ENCODE results near the gene PCNP. TPM values are rescaled to one million over a fixed set of nuclear protein-coding genes. Genes with fewer than 3 reads are reported as not detected.
"Not testable (repeated sequence)": the region's sequence is repeated elsewhere in the genome, so short reads cannot be mapped to it uniquely, and the experiment has no call there.

PCNP gene
- total RNA-seq, 2 donors from 2014 or later, result 48.5 to 76.3 TPM

- no peaks in the 10 kb centered on the region for H3K36me3 ChIP-seq (replicated peaks in 1 of 2; ENCODE audit: insufficient read depth in 1 of 2, low read depth in 2 of 2)
- no peak for ATAC-seq
- H3K4me1 ChIP-seq, result no peaks in the 10 kb centered on the region
- H3K9me3 ChIP-seq, result no peaks in the 10 kb centered on the region
- DNase-seq, result no peak
- 75 to 88% methylated on average over 1 of the region's 1 CpG for WGBS, 2 donors
- H3K4me3 ChIP-seq, result no peak overlapping the region
- TF ChIP-seq POLR2A (IDR thresholded peaks at IDR 0.05), result no peak
- TF ChIP-seq, protein P1, sequence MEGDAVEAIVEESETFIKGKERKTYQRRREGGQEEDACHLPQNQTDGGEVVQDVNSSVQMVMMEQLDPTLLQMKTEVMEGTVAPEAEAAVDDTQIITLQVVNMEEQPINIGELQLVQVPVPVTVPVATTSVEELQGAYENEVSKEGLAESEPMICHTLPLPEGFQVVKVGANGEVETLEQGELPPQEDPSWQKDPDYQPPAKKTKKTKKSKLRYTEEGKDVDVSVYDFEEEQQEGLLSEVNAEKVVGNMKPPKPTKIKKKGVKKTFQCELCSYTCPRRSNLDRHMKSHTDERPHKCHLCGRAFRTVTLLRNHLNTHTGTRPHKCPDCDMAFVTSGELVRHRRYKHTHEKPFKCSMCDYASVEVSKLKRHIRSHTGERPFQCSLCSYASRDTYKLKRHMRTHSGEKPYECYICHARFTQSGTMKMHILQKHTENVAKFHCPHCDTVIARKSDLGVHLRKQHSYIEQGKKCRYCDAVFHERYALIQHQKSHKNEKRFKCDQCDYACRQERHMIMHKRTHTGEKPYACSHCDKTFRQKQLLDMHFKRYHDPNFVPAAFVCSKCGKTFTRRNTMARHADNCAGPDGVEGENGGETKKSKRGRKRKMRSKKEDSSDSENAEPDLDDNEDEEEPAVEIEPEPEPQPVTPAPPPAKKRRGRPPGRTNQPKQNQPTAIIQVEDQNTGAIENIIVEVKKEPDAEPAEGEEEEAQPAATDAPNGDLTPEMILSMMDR (IDR thresholded peaks at IDR 0.05), result no peak
- H3K27me3 ChIP-seq, result no peaks in the 10 kb centered on the region
- no peak overlapping the region for H3K27ac ChIP-seq
- intact Hi-C loops (cut with DNase I), result no loop called here
These were observed 57.3 kb downstream of the PCNP start for GRCh38 chr3:101631098-101631796.

GRCh38 chr3:101631959-101632358 lies 58.0 kb downstream of the PCNP start:
- H3K4me3 ChIP-seq; H3K36me3 ChIP-seq (replicated peaks in 1 of 2; ENCODE audit: insufficient read depth in 1 of 2, low read depth in 2 of 2); H3K27ac ChIP-seq; H3K9me3 ChIP-seq; H3K4me1 ChIP-seq; DNase-seq; H3K27me3 ChIP-seq; ATAC-seq; intact Hi-C loops (cut with DNase I): not testable (repeated sequence)
- WGBS, 2 donors, result 63 to 68% methylated on average over 8 of the region's 8 CpGs

- ATAC-seq (no peak), DNase-seq (no peak)
- 51 to 53% methylated on average over 10 to 11 of the region's 11 CpGs for WGBS, 2 donors
- Histone ChIP-seq H3K36me3 (replicated peaks in 1 of 2; ENCODE audit: insufficient read depth in 1 of 2, low read depth in 2 of 2) (no peaks in the 10 kb centered on the region), H3K4me1 (no peaks in the 10 kb centered on the region), H3K4me3 (no peak overlapping the region), H3K27ac (no peak overlapping the region), H3K27me3 (no peaks in the 10 kb centered on the region), H3K9me3 (no peaks in the 10 kb centered on the region)
- no peak for TF ChIP-seq POLR2A (IDR thresholded peaks at IDR 0.05)
- TF ChIP-seq, protein P1 (IDR thresholded peaks at IDR 0.05), result no peak
- intact Hi-C loops (cut with DNase I), result no loop called here
These were observed 58.6 kb downstream of the PCNP start for GRCh38 chr3:101632586-101632985.

DNA sequence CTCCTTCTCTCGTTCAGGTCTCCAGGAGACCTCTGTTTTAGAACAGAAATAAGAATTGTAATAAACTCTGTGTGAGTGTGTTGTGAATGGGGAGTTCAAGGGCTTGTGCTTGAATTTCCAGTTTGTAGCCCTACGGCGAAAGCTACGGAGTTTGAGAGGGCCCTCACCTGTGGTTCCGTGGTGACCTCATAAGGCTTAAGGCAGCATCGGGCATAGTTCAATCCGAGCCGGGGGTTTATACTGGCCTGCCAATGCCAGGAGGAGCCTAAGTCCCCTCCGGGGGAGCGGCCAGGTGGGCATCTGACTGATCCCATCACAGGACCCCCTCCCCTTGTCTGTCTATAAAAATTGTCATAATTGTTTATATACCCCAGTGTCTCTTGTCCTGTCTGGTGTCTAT lies 59.2 kb downstream of the PCNP start:
- TF ChIP-seq, protein P1 (IDR thresholded peaks at IDR 0.05), result no peak
- no peak for TF ChIP-seq POLR2A (IDR thresholded peaks at IDR 0.05)
- intact Hi-C loops (cut with DNase I), result no loop called here
- DNase-seq, result no peak

GRCh38 chr3:101634591-101635196 lies 60.7 kb downstream of the PCNP start:
- Histone ChIP-seq H3K27ac (no peak overlapping the region), H3K4me3 (no peak overlapping the region), H3K9me3 (no peaks in the 10 kb centered on the region), H3K4me1 (no peaks in the 10 kb centered on the region), H3K27me3 (no peaks in the 10 kb centered on the region), H3K36me3 (replicated peaks in 1 of 2; ENCODE audit: insufficient read depth in 1 of 2, low read depth in 2 of 2) (no peaks in the 10 kb centered on the region)
- WGBS, 2 donors, result 58 to 61% methylated on average over 9 of the region's 9 CpGs
- DNase-seq (no peak), ATAC-seq (no peak)
- intact Hi-C loops (cut with DNase I), result no loop called here
- TF ChIP-seq, protein P1 (IDR thresholded peaks at IDR 0.05), result no peak
- no peak for TF ChIP-seq POLR2A (IDR thresholded peaks at IDR 0.05)

More for the DNA sequence above, 59.2 kb downstream of the PCNP start:
- no peaks in the 10 kb centered on the region for H3K27me3 ChIP-seq
- WGBS, 2 donors, result 75 to 78% methylated on average over 7 to 10 of the region's 10 CpGs
- no peak for ATAC-seq
- no peaks in the 10 kb centered on the region for H3K9me3 ChIP-seq
- no peaks in the 10 kb centered on the region for H3K4me1 ChIP-seq
- H3K36me3 ChIP-seq (replicated peaks in 1 of 2; ENCODE audit: insufficient read depth in 1 of 2, low read depth in 2 of 2), result no peaks in the 10 kb centered on the region
- no peak overlapping the region for H3K4me3 ChIP-seq
- H3K27ac ChIP-seq, result no peak overlapping the region
